Uterus (tissue), 2 donors: ENCODE results near the gene DOK7.

Source experiments
- POLR2A ChIP-seq, 2 donors: fragments of 450-650 bp; IDR thresholded peaks; one replicate each; pipeline ENCODE4 v1.6.1; 2016; ENCODE audit warnings: antibody characterized with exemption in 2 of 2, mild to moderate bottlenecking in 1 of 2, moderate library complexity in 1 of 2
- TF ChIP-seq, protein P1 (sequence below), 4 experiments: fragments of 200-600 bp in 2 of 4; fragments of 450-650 bp in 2 of 4; sonication (generic) in 2 of 4; IDR thresholded peaks; one replicate each; pipeline ENCODE4 v1.5.1; 2016 to 2019; ENCODE audit warnings: antibody characterized with exemption in 4 of 4, mild to moderate bottlenecking in 2 of 4, moderate library complexity in 1 of 4

DNA sequence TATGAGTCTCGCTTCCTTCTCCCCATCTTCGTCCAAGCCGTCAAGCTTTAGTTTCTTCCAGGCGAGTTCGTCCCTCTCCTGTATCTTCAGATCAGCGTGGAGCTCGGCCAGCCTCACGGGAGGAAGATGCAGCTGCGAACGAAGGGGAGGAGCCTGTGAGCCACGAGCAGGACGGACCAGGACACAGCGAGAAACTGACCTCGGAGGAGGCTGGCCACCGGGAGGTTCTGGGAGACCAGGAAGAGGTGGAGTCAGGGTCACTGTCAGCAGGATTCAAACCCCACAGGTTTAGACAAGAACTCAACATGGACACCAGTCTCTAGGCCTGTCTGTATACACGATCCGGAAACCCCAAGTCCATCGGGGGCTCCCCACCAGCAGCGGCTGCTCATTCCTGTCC, 61.8 kb downstream of the DOK7 start:
- no peak for TF ChIP-seq POLR2A (IDR thresholded peaks at IDR 0.05)
- TF ChIP-seq, protein P1, sequence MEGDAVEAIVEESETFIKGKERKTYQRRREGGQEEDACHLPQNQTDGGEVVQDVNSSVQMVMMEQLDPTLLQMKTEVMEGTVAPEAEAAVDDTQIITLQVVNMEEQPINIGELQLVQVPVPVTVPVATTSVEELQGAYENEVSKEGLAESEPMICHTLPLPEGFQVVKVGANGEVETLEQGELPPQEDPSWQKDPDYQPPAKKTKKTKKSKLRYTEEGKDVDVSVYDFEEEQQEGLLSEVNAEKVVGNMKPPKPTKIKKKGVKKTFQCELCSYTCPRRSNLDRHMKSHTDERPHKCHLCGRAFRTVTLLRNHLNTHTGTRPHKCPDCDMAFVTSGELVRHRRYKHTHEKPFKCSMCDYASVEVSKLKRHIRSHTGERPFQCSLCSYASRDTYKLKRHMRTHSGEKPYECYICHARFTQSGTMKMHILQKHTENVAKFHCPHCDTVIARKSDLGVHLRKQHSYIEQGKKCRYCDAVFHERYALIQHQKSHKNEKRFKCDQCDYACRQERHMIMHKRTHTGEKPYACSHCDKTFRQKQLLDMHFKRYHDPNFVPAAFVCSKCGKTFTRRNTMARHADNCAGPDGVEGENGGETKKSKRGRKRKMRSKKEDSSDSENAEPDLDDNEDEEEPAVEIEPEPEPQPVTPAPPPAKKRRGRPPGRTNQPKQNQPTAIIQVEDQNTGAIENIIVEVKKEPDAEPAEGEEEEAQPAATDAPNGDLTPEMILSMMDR (IDR thresholded peaks at IDR 0.05), result no peak
